A673 (cell line): ENCODE measurements around the gene PIMREG. TPM values are rescaled to one million over a fixed set of nuclear protein-coding genes. Genes with fewer than 3 reads are reported as not detected.

ENCODE experiments used
- BruUV-seq: library from RNA; stranded (reverse); fragments of 400-500 nt; replicated peaks from 2 replicates; lab custom pipeline; 2021; lab: Mats Ljungman, UMichigan
- CTCF ChIA-PET: fragments of 300-600 bp; sonication (Branson Sonifier 250); formaldehyde crosslinking; loops from one replicate; lab custom pipeline; 2022; ENCODE audit warnings: antibody characterized with exemption; lab: Charles Lee
- POLR2A ChIA-PET: fragments of 300-600 bp; sonication (Branson Sonifier 250); formaldehyde crosslinking; loops from one replicate; lab custom pipeline; 2022; ENCODE audit warnings: antibody characterized with exemption; ENCODE audit not compliant: low non-redundant PET; lab: Charles Lee
- DNase-seq: peaks from one replicate; pipeline ENCODE4 v3.0.0-alpha.2; 2015; ENCODE audit warnings: low spot score
- H3K27ac ChIP-seq: fragments of 200-600 bp; sonication (generic); 2 replicates; pipeline ENCODE4 v1.5.1; 2016; ENCODE audit warnings: mixed run types, low read depth, mild to moderate bottlenecking, mixed read lengths, antibody characterized with exemption, low read length; ENCODE audit not compliant: poor library complexity, severe bottlenecking
- H3K27me3 ChIP-seq: fragments of 200-600 bp; sonication (generic); replicated peaks from 2 replicates; pipeline ENCODE4 v1.6.1; 2017; ENCODE audit warnings: mixed run types, low read depth, mild to moderate bottlenecking, mixed read lengths, antibody characterized with exemption, low read length; ENCODE audit not compliant: insufficient read depth, poor library complexity
- H3K36me3 ChIP-seq: fragments of 200-600 bp; sonication (generic); 2 replicates; pipeline ENCODE4 v1.6.1; 2016; ENCODE audit warnings: mixed run types, mild to moderate bottlenecking, mixed read lengths, antibody characterized with exemption, low read length; ENCODE audit not compliant: insufficient read depth, poor library complexity, severe bottlenecking
- H3K4me1 ChIP-seq: fragments of 200-600 bp; sonication (generic); 2 replicates; pipeline ENCODE4 v1.6.1; 2017; ENCODE audit warnings: mixed run types, mild to moderate bottlenecking, mixed read lengths, antibody characterized with exemption, low read length; ENCODE audit not compliant: insufficient read depth, poor library complexity, severe bottlenecking
- H3K4me3 ChIP-seq: fragments of 200-600 bp; sonication (generic); 2 replicates; pipeline ENCODE4 v1.5.1; 2016; ENCODE audit warnings: low read depth, mixed run types, mild to moderate bottlenecking, mixed read lengths, low read length; ENCODE audit not compliant: poor library complexity, severe bottlenecking
- H3K9me3 ChIP-seq: fragments of 200-600 bp; sonication (generic); 2 replicates; pipeline ENCODE4 v1.6.1; 2016; ENCODE audit warnings: mixed run types, low read depth, mild to moderate bottlenecking, mixed read lengths, antibody characterized with exemption, low read length; ENCODE audit not compliant: poor library complexity, severe bottlenecking
- EZH2 ChIP-seq: fragments of 200-600 bp; sonication (generic); IDR thresholded peaks from 2 replicates; pipeline ENCODE4 v1.6.1; 2017; ENCODE audit warnings: borderline replicate concordance, low read depth, mild to moderate bottlenecking, mixed read lengths, antibody characterized with exemption, low read length; ENCODE audit not compliant: poor library complexity, severe bottlenecking
- intact Hi-C: fragments of 100-400 bp; cut with micrococcal nuclease; formaldehyde crosslinking; loops from one replicate; pipeline ENCODE4 v1.10.0; 2022; ENCODE audit not compliant: unreplicated experiment
- total RNA-seq: library from RNA; stranded (reverse); gene quantifications from 2 replicates; pipeline ENCODE4 v1.2.3, GENCODE V29; 2021
- TF ChIP-seq, protein P1 (sequence below): fragments of 300-800, 200-600 bp; sonication (generic); conservative IDR thresholded peaks from 2 replicates; pipeline ENCODE4 v1.5.1; 2017; ENCODE audit warnings: low read depth, mild to moderate bottlenecking, antibody characterized with exemption, low read length, moderate library complexity, mixed read lengths

Gene PIMREG
- total RNA-seq, 1 experiment from 2014 or later = 90.5 TPM

DNA sequence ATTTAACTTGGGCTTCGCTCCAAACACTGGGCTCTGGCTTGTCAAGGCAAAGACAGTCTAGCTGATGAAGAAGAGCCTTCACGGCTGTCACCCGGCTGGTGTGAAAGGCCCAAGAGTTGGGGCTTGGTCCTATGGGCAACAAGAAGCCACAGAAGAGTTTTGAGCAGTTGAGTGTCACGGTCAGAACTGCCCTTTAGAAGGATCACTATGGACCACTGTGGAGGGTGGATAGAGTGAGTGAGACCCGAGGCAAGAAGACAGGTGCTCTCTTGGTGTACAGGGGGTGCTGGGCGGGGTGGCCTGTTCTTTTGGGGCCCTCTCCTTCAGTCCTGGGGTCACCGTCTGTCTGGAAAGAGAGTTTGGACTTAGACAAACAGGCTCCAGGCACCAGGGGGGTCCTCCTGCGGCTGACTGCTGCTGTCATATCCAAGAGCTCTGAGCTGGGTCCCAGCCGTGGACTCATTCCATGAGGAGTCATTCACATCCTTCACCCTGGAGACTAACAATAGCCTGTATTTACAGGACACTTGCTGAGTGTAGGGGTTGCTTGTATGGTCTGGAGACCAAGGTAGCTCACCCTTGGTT is 2.4 kb downstream of the PIMREG start:
- peaks cover 12% of the 10 kb centered on the region for H3K4me1 ChIP-seq
- no peaks in the 10 kb centered on the region for H3K27me3 ChIP-seq
- DNase-seq = no peak
- peaks cover 47% of the 10 kb centered on the region for H3K36me3 ChIP-seq
- CTCF ChIA-PET = no interaction called here
- no TSS peak for BruUV-seq
- intact Hi-C loops = no loop called here
- TF ChIP-seq EZH2 = no peak
- TF ChIP-seq, protein P1, sequence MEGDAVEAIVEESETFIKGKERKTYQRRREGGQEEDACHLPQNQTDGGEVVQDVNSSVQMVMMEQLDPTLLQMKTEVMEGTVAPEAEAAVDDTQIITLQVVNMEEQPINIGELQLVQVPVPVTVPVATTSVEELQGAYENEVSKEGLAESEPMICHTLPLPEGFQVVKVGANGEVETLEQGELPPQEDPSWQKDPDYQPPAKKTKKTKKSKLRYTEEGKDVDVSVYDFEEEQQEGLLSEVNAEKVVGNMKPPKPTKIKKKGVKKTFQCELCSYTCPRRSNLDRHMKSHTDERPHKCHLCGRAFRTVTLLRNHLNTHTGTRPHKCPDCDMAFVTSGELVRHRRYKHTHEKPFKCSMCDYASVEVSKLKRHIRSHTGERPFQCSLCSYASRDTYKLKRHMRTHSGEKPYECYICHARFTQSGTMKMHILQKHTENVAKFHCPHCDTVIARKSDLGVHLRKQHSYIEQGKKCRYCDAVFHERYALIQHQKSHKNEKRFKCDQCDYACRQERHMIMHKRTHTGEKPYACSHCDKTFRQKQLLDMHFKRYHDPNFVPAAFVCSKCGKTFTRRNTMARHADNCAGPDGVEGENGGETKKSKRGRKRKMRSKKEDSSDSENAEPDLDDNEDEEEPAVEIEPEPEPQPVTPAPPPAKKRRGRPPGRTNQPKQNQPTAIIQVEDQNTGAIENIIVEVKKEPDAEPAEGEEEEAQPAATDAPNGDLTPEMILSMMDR = no peak
- POLR2A ChIA-PET = no interaction called here
- no peak overlapping the region for H3K4me3 ChIP-seq
- no peaks in the 10 kb centered on the region for H3K9me3 ChIP-seq
- peak overlapping the region; percentile 16 for H3K27ac ChIP-seq

DNA sequence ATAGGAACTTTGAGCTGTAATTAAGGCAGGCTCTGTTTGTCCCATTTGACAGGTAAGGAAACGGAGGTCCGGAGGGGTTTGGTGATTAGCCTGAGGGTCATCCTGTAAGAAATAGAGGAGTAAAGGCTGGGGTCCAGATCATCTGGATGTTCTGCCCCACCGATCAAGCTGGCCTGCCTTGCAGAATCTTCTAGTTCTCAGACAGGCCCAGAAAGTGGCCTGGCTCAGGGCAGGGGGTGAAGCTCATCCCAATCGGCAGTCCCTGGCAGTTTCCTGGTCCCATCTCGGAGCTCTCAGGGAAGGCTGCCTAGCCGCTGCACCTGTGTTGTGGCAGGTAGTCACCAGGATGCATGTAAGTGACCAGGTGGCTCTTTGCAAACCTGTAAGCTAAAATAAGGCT is 4.2 kb downstream of the PIMREG start:
- Histone ChIP-seq H3K4me1 (peaks cover 12% of the 10 kb centered on the region), H3K27me3 (no peaks in the 10 kb centered on the region), H3K27ac (no peak overlapping the region), H3K9me3 (no peaks in the 10 kb centered on the region), H3K4me3 (no peak overlapping the region), H3K36me3 (peaks cover 47% of the 10 kb centered on the region)
- BruUV-seq = no TSS peak
- intact Hi-C loops = no loop called here
- TF ChIP-seq EZH2 = no peak
- TF ChIP-seq, protein P1 = no peak
- ChIA-PET POLR2A (no interaction called here), CTCF (no interaction called here)
- no peak for DNase-seq

DNA sequence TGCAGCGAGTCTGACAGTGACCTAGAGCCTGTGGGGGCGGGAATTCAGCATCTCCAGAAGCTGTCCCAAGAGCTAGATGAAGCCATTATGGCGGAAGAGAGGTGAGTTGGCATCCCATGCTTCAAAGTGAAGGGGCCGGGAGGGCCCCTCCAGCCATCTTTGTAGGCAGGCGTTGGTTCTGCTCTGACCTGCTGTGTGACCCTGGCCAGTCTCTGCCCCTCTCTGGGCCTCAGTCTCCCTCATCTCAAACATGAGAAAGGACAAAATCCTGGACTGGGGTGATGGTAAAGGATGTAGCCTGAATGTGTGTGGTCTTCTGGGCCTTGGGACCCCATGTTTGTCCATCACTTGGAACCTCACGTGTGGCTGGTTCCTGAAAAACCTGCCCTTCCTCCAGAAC is 5.1 kb downstream of the PIMREG start:
- H3K27ac ChIP-seq = no peak overlapping the region
- no peaks in the 10 kb centered on the region for H3K9me3 ChIP-seq
- TF ChIP-seq EZH2 = no peak
- TF ChIP-seq, protein P1 = no peak
- BruUV-seq = no TSS peak
- no peak overlapping the region for H3K4me3 ChIP-seq
- no peaks in the 10 kb centered on the region for H3K27me3 ChIP-seq
- POLR2A ChIA-PET = no interaction called here
- no peak for DNase-seq
- intact Hi-C loops = no loop called here
- CTCF ChIA-PET = no interaction called here
- H3K36me3 ChIP-seq = peaks cover 47% of the 10 kb centered on the region
- peaks cover 12% of the 10 kb centered on the region for H3K4me1 ChIP-seq
